Spleen (tissue), 11 donors: Measurements from ENCODE around the gene RYR2. TPM values are rescaled to one million over a fixed set of nuclear protein-coding genes. Genes with fewer than 3 reads are reported as not detected.

Source experiments
- DNase-seq: peaks from one replicate; pipeline ENCODE4 v3.0.0-alpha.2; 2020
- H3K27ac ChIP-seq, 8 donors: fragments of 200-600 bp; sonication (generic) in 7 of 8; 1 replicate in 4 of 8; 2 replicates in 4 of 8; pipeline versions ENCODE4 v1.5.0 to v1.8.0; 2016 to 2021; ENCODE audit warnings: inconsistent platforms in 4 of 8, mild to moderate bottlenecking in 4 of 8, moderate library complexity in 1 of 8
- H3K27me3 ChIP-seq, 7 donors: fragments of 200-600 bp; sonication (generic) in 6 of 7; replicated peaks in 1 of 7; 1 replicate in 4 of 7; 2 replicates in 3 of 7; pipeline versions ENCODE4 v1.5.0 to v1.8.0; 2016 to 2021; ENCODE audit warnings: inconsistent platforms in 3 of 7, mild to moderate bottlenecking in 1 of 7
- H3K36me3 ChIP-seq, 6 donors: fragments of 200-600 bp; sonication (generic) in 5 of 6; 1 replicate in 4 of 6; 2 replicates in 2 of 6; pipeline versions ENCODE4 v1.5.0 to v1.8.0; 2016 to 2021; ENCODE audit warnings: inconsistent platforms in 2 of 6
- H3K4me1 ChIP-seq, 6 donors: fragments of 200-600 bp; sonication (generic) in 5 of 6; 1 replicate in 3 of 6; 2 replicates in 3 of 6; pipeline versions ENCODE4 v1.5.0 to v1.8.0; 2016 to 2021; ENCODE audit warnings: inconsistent platforms in 3 of 6
- H3K4me3 ChIP-seq, 8 donors: fragments of 200-600 bp; sonication (generic) in 7 of 8; 1 replicate in 4 of 8; 2 replicates in 4 of 8; pipeline versions ENCODE4 v1.5.0 to v1.8.0; 2016 to 2021; ENCODE audit warnings: inconsistent platforms in 4 of 8, mild to moderate bottlenecking in 4 of 8, moderate library complexity in 2 of 8
- H3K9me3 ChIP-seq, 8 donors: fragments of 200-600 bp; sonication (generic) in 7 of 8; 1 replicate in 4 of 8; 2 replicates in 4 of 8; pipeline versions ENCODE4 v1.5.0 to v1.8.0; 2016 to 2021; ENCODE audit warnings: inconsistent platforms in 4 of 8
- CTCF ChIP-seq, 11 experiments: fragments of 200-600 bp in 7 of 11; fragments of 450-650 bp in 4 of 11; sonication (generic) in 4 of 11; IDR thresholded peaks in 8 of 11; conservative IDR thresholded peaks in 3 of 11; 1 replicate in 7 of 11; 2 replicates in 4 of 11; pipeline versions ENCODE4 v1.4.0 to v1.8.0; 2016 to 2021; ENCODE audit warnings: antibody characterized with exemption in 11 of 11, inconsistent platforms in 4 of 11, mild to moderate bottlenecking in 1 of 11
- POLR2A ChIP-seq, 3 donors: fragments of 450-650 bp; IDR thresholded peaks; one replicate each; pipeline ENCODE4 v1.5.1; 2017; ENCODE audit warnings: antibody characterized with exemption in 3 of 3, mild to moderate bottlenecking in 1 of 3
- POLR2AphosphoS5 ChIP-seq, 3 donors: sonication (generic); formaldehyde crosslinking; IDR thresholded peaks; one replicate each; pipeline ENCODE4 v1.5.1; 2017; ENCODE audit warnings: antibody characterized with exemption in 3 of 3
- WGBS, 5 donors: extraction: QIAGEN DNeasy Blood & Tissue Kit in 3 of 5; methylation state at CpG; one replicate each; pipeline versions ENCODE4 v1.1.5 to v1.1.7; 2013 to 2018; 5-methylcytosine and 5-hydroxymethylcytosine counted together
- intact Hi-C: fragments of 100-400 bp; cut with DNase I; formaldehyde crosslinking; loops from one replicate; pipeline ENCODE4 v1.15.0; 2023; ENCODE audit warnings: low total_unique reads
- polyA plus RNA-seq, 3 donors: library from polyadenylated mRNA; stranded (reverse); fragments of 200-250 nt; gene quantifications; one replicate each; pipeline ENCODE4 v1.2.1, GENCODE V29; 2013
- total RNA-seq, 7 donors: library from RNA; depleted of rRNA in 3 of 7; stranded (reverse); fragments of >200 nt in 3 of 7; fragmentation: NEBNext Ultra II Directional in 4 of 7; extraction: Animal tissue kit (Norgen Biotek cat#: 25700) in 4 of 7; gene quantifications; one replicate each; pipeline versions ENCODE4 v1.1.0 to v1.2.1, GENCODE V29; 2016 to 2021
- donor health status: healthy with polysubstance abuse.
- donor health status: DM: no; HTN: no; CAD: no; lungs with moderate emphysema.
- donor health status: DM: no; HTN: no; CAD: no.
- donor health status: Bipolar disorder and iron deficiency.
- donor health status: healthy.
- donor health status: DM: no; HTN: no; CAD: no.
- donor health status: DM: yes; HTN: yes; CAD: no.

The RYR2 gene
- total and polyA plus RNA-seq, 10 donors = 0.12 to 7.1 (median 3.7) TPM

- H3K27me3 ChIP-seq = peaks cover 0 to 5% (median 0%) of the 10 kb centered on the region in 7 donors
- no peak overlapping the region for H3K4me3 ChIP-seq
- TF ChIP-seq POLR2AphosphoS5 (IDR thresholded peaks at IDR 0.05) (no peak), POLR2A (IDR thresholded peaks at IDR 0.05) (no peak), CTCF (IDR thresholded peaks at IDR 0.05 in 8 of 11, conservative IDR thresholded peaks at IDR 0.05 in 3 of 11) (no peak)
- intact Hi-C loops = no loop called here
- H3K27ac ChIP-seq = no peak overlapping the region
- no peak for DNase-seq
- 64 to 69% (median 66%) methylated on average over 2 of the region's 2 CpGs for WGBS, 5 donors
- no peaks in the 10 kb centered on the region for H3K36me3 ChIP-seq
- no peaks in the 10 kb centered on the region for H3K9me3 ChIP-seq
- H3K4me1 ChIP-seq = no peaks in the 10 kb centered on the region
Measured at GRCh38 chr1:237809099-237809498, 767.1 kb downstream of the RYR2 start.

GRCh38 chr1:237811633-237812032 lies 769.6 kb downstream of the RYR2 start:
- Histone ChIP-seq H3K36me3 (no peaks in the 10 kb centered on the region), H3K4me1 (no peaks in the 10 kb centered on the region), H3K27ac (no peak overlapping the region), H3K9me3 (no peaks in the 10 kb centered on the region), H3K4me3 (no peak overlapping the region), H3K27me3 (peaks cover 0 to 5% (median 0%) of the 10 kb centered on the region in 7 donors)
- 33 to 43% (median 40%) methylated on average over 5 of the region's 5 CpGs for WGBS, 5 donors
- DNase-seq = no peak
- no peak for TF ChIP-seq POLR2AphosphoS5 (IDR thresholded peaks at IDR 0.05)
- TF ChIP-seq POLR2A (IDR thresholded peaks at IDR 0.05) = no peak
- TF ChIP-seq CTCF (IDR thresholded peaks at IDR 0.05 in 8 of 11, conservative IDR thresholded peaks at IDR 0.05 in 3 of 11) = no peak
- intact Hi-C loops = no loop called here

- intact Hi-C loops = no loop called here
- TF ChIP-seq POLR2A (IDR thresholded peaks at IDR 0.05) = no peak
- TF ChIP-seq CTCF (IDR thresholded peaks at IDR 0.05 in 8 of 11, conservative IDR thresholded peaks at IDR 0.05 in 3 of 11) = no peak
- no peak for TF ChIP-seq POLR2AphosphoS5 (IDR thresholded peaks at IDR 0.05)
- WGBS, 5 donors = 56 to 69% (median 67%) methylated on average over 2 of the region's 2 CpGs
- Histone ChIP-seq H3K4me1 (no peaks in the 10 kb centered on the region), H3K27ac (no peak overlapping the region), H3K27me3 (peaks cover 0 to 3% (median 0%) of the 10 kb centered on the region in 7 donors), H3K36me3 (no peaks in the 10 kb centered on the region), H3K4me3 (no peak overlapping the region), H3K9me3 (no peaks in the 10 kb centered on the region)
- DNase-seq = no peak
Measured at GRCh38 chr1:237812061-237812460, 770.1 kb downstream of the RYR2 start.

GRCh38 chr1:237814319-237814924 lies 772.4 kb downstream of the RYR2 start:
- Histone ChIP-seq H3K27ac (no peak overlapping the region), H3K27me3 (no peaks in the 10 kb centered on the region), H3K4me1 (no peaks in the 10 kb centered on the region), H3K36me3 (no peaks in the 10 kb centered on the region), H3K9me3 (no peaks in the 10 kb centered on the region), H3K4me3 (no peak overlapping the region)
- TF ChIP-seq POLR2AphosphoS5 (IDR thresholded peaks at IDR 0.05) = no peak
- peak in 1 of 11 experiments; percentile 21 for TF ChIP-seq CTCF (IDR thresholded peaks at IDR 0.05 in 8 of 11, conservative IDR thresholded peaks at IDR 0.05 in 3 of 11)
- WGBS, 5 donors = 39 to 47% (median 43%) methylated on average over 5 of the region's 5 CpGs
- DNase-seq = no peak
- intact Hi-C loops = no loop called here
